Stimulated activated CD8-positive, alpha-beta memory T cell treated with anti-CD3 and anti-CD28 coated beads, Interleukin-12 subunit alpha, Interleukin-12 subunit beta, amount 100 ng/mL, for 4 hours (primary cell): ENCODE results near the gene LBX2.
"Not testable (repeated sequence)": the region's sequence is repeated elsewhere in the genome, so short reads cannot be mapped to it uniquely, and the experiment has no call there.

ENCODE experiments used
- DNase-seq: peaks from one replicate; pipeline ENCODE4 v3.0.0-alpha.2; 2020; ENCODE audit warnings: low read depth

LBX2 gene

GRCh38 chr2:74503506-74504475 lies 4.4 kb upstream of the LBX2 start:
- DNase-seq, result no peak

DNA sequence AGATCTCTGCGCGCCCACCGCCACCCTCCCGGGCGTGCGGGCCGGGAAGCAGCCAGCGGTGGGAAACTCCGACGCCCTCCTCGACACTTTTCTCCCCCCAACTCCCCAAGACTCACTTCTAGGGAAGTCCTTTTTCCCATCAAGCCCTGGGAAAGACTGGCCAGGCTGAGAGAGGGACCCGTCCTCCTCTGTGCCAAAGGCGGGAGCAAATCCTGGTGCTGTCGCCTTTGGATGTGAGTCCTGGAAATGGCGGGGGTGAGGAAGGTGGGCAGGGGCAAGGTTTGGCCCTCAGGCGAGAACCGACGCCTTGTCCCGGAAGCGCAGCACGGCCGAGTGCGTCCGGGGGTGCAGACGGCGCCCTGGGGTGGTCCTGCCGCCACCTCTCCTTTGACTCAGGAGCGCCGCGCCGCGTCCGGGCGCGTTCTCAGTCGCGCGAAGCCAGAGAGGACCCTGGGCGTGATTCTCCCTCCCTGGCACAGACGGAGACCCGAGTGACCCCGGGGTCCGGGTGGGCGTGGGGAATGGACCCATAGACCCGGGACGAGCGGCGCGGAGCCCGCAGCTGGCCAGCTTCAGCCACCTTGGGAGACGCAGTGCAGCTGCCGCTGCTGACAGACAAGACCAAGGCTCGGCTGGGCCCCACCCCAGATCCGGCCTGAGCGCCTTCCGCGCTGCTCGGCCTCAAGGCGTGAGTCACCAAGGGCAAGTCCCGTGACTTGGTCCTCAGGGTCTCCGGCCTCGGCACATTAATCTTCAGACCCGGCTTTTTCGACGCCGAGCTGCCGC lies 3.5 kb upstream of the LBX2 start:
- DNase-seq, result no peak

DNA sequence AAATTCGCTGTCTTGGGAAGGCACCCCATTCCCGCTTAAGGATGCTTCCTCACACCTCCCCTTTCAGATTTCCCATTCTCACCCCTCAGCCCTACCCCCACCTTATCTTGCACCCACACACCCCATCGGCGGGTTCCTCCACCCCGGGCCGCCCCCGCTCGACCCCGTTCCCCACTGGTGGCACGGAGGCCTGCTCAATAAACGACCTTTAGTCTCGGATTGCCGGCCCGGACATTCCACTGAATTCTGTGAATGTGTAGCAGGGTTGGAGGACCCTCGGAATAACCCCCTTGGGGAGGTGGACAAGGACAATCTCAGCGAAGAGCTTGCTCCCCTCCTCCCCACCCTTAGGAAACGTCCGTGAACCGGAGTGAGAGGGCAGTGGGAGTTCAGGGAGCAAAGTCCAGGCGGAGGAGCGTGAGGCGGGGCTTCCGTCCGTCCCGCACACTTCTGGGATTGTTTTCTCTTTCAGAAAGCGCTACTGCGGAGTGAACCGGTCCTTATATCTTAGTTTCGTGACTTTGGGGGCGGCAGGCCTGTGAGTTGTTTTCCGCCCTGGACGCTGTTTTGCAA lies 2.8 kb upstream of the LBX2 start:
- DNase-seq, result no peak

DNA sequence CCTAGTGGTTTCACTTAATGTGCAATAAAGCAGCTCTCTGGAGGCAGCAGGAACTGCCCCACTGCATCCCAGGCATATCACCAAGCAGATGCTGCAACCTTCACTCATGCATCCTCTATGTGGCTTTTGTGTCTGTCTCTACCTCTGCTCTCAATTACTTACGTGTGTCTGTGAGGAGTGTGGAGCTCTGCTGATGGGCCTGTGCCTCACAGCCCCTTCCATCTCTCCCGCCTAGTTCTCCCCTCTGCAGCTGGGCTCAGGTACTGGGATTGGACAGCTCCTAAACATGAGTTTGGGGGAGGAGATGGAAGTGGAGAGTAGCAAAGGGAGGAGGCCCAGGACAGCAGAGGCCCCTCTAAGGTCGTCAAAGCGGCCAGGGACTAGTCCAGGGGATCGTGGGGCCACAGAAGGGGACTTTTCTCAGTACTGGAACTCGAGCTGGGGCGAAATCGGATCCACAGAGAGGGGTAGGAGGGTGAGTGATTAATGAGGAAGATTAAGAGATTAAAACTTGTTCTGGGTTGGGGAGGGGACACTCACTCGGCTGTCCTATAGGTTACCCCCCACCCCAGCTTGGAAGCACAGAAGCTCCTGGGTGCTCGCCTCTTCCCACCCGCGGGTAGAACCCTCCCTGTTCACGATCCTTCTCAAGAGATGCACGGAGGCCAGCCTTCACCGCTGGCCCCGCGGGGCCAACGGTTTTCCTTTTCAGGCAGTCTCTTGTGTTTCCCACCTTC lies 2.1 kb upstream of the LBX2 start:
- DNase-seq, result no peak

DNA sequence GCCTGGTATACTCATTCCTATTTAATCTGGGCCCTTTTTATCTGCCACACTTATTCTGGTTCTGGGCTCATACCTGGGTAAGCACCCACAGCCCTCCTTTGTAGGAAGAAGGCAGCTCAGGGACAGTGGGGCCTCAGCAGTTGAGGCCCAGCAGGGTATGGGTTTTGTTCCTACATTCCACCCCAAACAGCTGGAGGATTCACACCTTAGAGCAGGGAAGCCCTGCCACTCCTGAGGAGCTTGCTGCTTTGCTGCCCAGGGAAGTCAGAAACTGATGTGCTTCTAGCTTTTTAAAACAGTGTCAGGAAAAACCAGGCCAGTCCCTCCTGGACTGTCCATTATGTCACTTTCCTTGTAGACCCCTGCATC lies 1.2 kb upstream of the LBX2 start:
- DNase-seq, result no peak

GRCh38 chr2:74499940-74500577 lies 656 bp upstream of the LBX2 start:
- DNase-seq, result no peak

- no peak for DNase-seq
These were observed 720 bp downstream of the LBX2 start for GRCh38 chr2:74498500-74499266.

- no peak for DNase-seq
These were observed 1.5 kb downstream of the LBX2 start for GRCh38 chr2:74497777-74498499.

- no peak for DNase-seq
These were observed 2.2 kb downstream of the LBX2 start for GRCh38 chr2:74496997-74497776.

DNA sequence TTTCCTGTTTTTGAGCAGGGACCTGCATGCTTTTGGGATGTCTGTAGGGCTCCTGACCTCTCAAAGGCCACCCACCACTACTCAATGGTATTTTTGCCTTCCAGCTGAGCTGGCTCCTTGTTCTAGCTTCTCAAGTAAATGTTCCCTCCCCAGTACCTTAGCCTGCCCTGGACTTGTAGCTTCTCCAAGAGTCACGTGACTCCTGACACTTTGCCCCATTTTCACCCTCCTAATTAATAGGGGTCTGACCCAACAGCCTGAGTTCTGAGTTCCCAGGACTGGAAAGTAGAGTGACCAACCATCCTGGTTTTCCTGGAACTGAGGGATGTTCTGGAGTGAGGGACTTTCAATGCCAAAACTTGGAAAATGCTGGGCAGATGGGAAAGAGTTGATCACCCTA lies 4.0 kb downstream of the LBX2 start:
- DNase-seq, result no peak

DNA sequence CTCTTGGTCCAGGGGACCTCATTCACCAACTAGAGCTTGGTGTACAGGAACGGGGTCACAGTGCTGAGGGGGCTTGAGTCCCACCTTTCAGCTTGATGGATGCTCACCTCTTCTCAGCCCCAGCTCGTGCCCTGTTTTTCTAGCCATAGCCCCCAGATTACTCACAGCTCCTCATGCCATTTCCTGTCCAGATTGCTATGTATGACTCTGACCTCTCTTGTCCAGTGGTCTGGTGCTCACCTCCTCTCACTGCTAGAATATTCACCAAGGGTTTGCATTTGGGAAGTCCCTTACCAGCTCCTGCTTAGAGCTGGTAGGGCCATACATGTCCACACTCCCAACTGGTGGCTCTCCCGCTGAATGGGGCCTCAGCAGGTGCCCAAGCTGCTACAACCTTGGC lies 5.9 kb downstream of the LBX2 start:
- no peak for DNase-seq

- DNase-seq, result no peak
These were observed 7.5 kb downstream of the LBX2 start for GRCh38 chr2:74491648-74492544.

DNA sequence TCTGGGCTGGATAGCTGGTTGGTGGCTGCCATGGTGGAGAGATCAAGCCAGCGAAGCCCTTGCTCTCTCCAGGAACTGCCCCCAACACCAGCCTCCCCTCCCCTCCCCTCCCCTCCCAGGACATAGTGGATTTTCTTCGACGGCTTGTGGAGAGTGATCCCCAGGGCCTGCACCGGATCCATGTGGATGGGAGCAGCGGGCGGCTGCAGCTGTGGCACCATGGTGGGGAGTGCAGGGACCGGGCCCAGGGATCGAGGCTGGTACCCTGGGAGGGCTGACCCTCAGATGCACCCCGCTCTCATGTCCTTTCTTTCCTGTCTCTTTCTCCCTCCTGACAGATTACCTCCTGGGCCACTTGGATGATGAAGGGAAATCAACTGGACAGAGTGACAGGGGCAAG lies 9.5 kb downstream of the LBX2 start:
- DNase-seq, result no peak

DNA sequence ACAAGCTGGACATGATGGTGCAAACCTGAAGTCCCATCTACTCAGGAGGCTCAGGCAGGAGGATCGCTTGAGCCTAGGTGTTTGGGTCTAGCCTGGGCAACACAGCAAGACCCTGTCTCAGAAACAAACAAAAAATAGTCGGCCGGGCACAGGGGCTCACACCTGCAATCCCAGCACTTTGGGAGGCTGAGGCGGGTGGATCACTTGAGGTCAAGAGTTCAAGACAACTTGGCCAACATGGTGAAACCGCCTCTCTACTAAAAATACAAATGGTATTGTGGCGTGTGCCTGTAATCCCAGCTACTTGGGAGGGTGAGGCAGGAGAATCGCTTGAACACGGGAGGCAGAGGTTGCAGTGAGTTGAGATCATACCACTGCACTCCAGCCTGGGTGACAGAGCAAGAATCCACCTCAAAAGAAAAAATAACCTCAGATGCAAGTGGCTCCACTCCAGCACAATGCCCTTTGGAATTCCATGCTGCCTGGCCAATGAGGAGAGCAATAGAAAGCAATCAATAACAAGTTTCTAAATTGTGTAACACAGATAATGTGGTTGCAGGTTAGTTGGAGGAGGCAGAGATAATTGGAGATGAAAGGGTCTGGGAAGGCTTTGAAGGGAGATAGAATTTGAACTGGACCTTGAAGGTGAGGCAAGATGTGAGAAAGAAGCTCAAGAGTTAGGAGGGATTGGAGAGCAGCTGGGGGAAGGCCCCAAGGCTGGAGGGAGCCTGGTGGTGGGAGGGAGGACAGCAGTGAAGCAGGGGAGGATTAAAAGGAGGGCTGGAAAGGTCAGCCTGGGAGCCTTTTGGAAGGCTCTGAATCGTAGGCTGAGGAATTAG lies 10.5 kb downstream of the LBX2 start:
- DNase-seq, result no peak

GRCh38 chr2:74486141-74486540 lies 13.3 kb downstream of the LBX2 start:
- DNase-seq, result no peak

GRCh38 chr2:74483675-74484164 lies 15.7 kb downstream of the LBX2 start:
- DNase-seq, result not testable (repeated sequence)
